Measurements from ENCODE around the gene PARK7.
A peak's percentile ranks its signal among the peaks of the same experiment; 100 is the strongest.

GRCh38 chr1:7961216-7962013, at the start of gene PARK7:
- TF ChIP-seq, protein P1, sequence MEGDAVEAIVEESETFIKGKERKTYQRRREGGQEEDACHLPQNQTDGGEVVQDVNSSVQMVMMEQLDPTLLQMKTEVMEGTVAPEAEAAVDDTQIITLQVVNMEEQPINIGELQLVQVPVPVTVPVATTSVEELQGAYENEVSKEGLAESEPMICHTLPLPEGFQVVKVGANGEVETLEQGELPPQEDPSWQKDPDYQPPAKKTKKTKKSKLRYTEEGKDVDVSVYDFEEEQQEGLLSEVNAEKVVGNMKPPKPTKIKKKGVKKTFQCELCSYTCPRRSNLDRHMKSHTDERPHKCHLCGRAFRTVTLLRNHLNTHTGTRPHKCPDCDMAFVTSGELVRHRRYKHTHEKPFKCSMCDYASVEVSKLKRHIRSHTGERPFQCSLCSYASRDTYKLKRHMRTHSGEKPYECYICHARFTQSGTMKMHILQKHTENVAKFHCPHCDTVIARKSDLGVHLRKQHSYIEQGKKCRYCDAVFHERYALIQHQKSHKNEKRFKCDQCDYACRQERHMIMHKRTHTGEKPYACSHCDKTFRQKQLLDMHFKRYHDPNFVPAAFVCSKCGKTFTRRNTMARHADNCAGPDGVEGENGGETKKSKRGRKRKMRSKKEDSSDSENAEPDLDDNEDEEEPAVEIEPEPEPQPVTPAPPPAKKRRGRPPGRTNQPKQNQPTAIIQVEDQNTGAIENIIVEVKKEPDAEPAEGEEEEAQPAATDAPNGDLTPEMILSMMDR (IDR thresholded peaks at IDR 0.05): peak in 3 of 4 donors; percentile 38 to 54 (median 41)
- peak; percentile 99 for TF ChIP-seq POLR2A (IDR thresholded peaks at IDR 0.05)

All from right lobe of liver (tissue), 4 donors.